H9 (cell line): Measurements from ENCODE around the gene SLC25A41. TPM values are rescaled to one million over a fixed set of nuclear protein-coding genes. Genes with fewer than 3 reads are reported as not detected.

Source experiments
- DNase-seq: peaks from one replicate; pipeline ENCODE4 v3.0.0-alpha.2; 2017
- H2AFZ ChIP-seq: one replicate; pipeline ENCODE4 v1.6.1; 2013; ENCODE audit warnings: mild to moderate bottlenecking, low read length, control low read depth, moderate library complexity
- H2AK5ac ChIP-seq: 2 replicates; pipeline ENCODE4 v1.6.1; 2013; ENCODE audit warnings: low read length, control low read depth, mixed read lengths; ENCODE audit not compliant: insufficient read length
- H2BK120ac ChIP-seq: one replicate; pipeline ENCODE4 v1.6.1; 2013; ENCODE audit warnings: low read depth, mild to moderate bottlenecking, low read length, control low read depth, inconsistent platforms; ENCODE audit not compliant: poor library complexity, severe bottlenecking
- H2BK12ac ChIP-seq: 2 replicates; pipeline ENCODE4 v1.6.1; 2013; ENCODE audit warnings: low read length, control low read depth, mixed read lengths, low read depth; ENCODE audit not compliant: insufficient read length
- H2BK15ac ChIP-seq: 2 replicates; pipeline ENCODE4 v1.6.1; 2013; ENCODE audit warnings: low read depth, low read length, control low read depth
- H2BK20ac ChIP-seq: one replicate; pipeline ENCODE4 v1.6.1; 2013; ENCODE audit warnings: low read depth, mild to moderate bottlenecking, low read length, control low read depth, inconsistent platforms; ENCODE audit not compliant: poor library complexity, severe bottlenecking
- H2BK5ac ChIP-seq: 2 replicates; pipeline ENCODE4 v1.6.1; 2013; ENCODE audit warnings: low read length, control low read depth, mixed read lengths; ENCODE audit not compliant: insufficient read length
- H3K14ac ChIP-seq: 2 replicates; pipeline ENCODE4 v1.6.1; 2013; ENCODE audit warnings: low read length, control low read depth; ENCODE audit not compliant: insufficient read depth
- H3K18ac ChIP-seq: 2 replicates; pipeline ENCODE4 v1.6.1; 2013; ENCODE audit warnings: low read depth, mild to moderate bottlenecking, mixed read lengths, low read length, control low read depth; ENCODE audit not compliant: insufficient read length
- H3K23ac ChIP-seq: 2 replicates; pipeline ENCODE4 v1.6.1; 2013; ENCODE audit warnings: low read length, control low read depth, mixed read lengths, low read depth; ENCODE audit not compliant: insufficient read length
- H3K23me2 ChIP-seq: 2 replicates; pipeline ENCODE4 v1.6.1; 2013; ENCODE audit warnings: low read depth, mild to moderate bottlenecking, mixed read lengths, low read length, control low read depth; ENCODE audit not compliant: insufficient read length, poor library complexity, severe bottlenecking
- H3K27ac ChIP-seq: 2 replicates; pipeline ENCODE4 v1.5.1; 2013; ENCODE audit warnings: low read length, control low read depth, mixed read lengths, low read depth; ENCODE audit not compliant: insufficient read length
- H3K27me3 ChIP-seq: 2 replicates; pipeline ENCODE4 v1.6.1; 2013; ENCODE audit warnings: low read length, control low read depth, inconsistent platforms; ENCODE audit not compliant: insufficient read depth
- H3K4ac ChIP-seq: 2 replicates; pipeline ENCODE4 v1.6.1; 2013; ENCODE audit warnings: low read depth, mild to moderate bottlenecking, control low read depth, inconsistent platforms, low read length, moderate library complexity
- H3K4me1 ChIP-seq: 2 replicates; pipeline ENCODE4 v1.6.1; 2013; ENCODE audit warnings: low read length, control low read depth, inconsistent platforms; ENCODE audit not compliant: insufficient read depth
- H3K4me2 ChIP-seq: 2 replicates; pipeline ENCODE4 v1.6.1; 2013; ENCODE audit warnings: low read length, control low read depth, mixed read lengths; ENCODE audit not compliant: insufficient read length, insufficient read depth
- H3K56ac ChIP-seq: 2 replicates; pipeline ENCODE4 v1.6.1; 2013; ENCODE audit warnings: low read depth, mild to moderate bottlenecking, mixed read lengths, low read length, control low read depth; ENCODE audit not compliant: insufficient read length
- H3K79me1 ChIP-seq: 2 replicates; pipeline ENCODE4 v1.6.1; 2013; ENCODE audit warnings: low read depth, mild to moderate bottlenecking, moderate library complexity, low read length, control low read depth, inconsistent platforms; ENCODE audit not compliant: insufficient read depth, poor library complexity, severe bottlenecking
- H3K79me2 ChIP-seq: 2 replicates; pipeline ENCODE4 v1.6.1; 2013; ENCODE audit warnings: low read length, control low read depth, inconsistent platforms; ENCODE audit not compliant: insufficient read depth
- H3K9ac ChIP-seq: 2 replicates; pipeline ENCODE4 v1.6.1; 2013; ENCODE audit warnings: low read length, control low read depth, mixed read lengths; ENCODE audit not compliant: insufficient read length; ENCODE audit errors: extremely low read depth
- H3K9me3 ChIP-seq: one replicate; pipeline ENCODE4 v1.6.1; 2013; ENCODE audit warnings: low read depth, low read length, inconsistent platforms; ENCODE audit not compliant: control insufficient read depth
- H3T11ph ChIP-seq: one replicate; pipeline ENCODE4 v1.6.1; 2013; ENCODE audit warnings: mild to moderate bottlenecking, low read length, control low read depth, inconsistent platforms
- H4K20me1 ChIP-seq: one replicate; pipeline ENCODE4 v1.6.1; 2013; ENCODE audit not compliant: control insufficient read depth, insufficient read length, insufficient read depth
- H4K5ac ChIP-seq: 2 replicates; pipeline ENCODE4 v1.6.1; 2013; ENCODE audit warnings: low read depth, mild to moderate bottlenecking, mixed read lengths, low read length, control low read depth; ENCODE audit not compliant: insufficient read length
- H4K8ac ChIP-seq: replicated peaks from 2 replicates; pipeline ENCODE4 v1.6.1; 2013; ENCODE audit warnings: low read length, control low read depth, mixed read lengths, low read depth; ENCODE audit not compliant: insufficient read length
- H4K91ac ChIP-seq: 2 replicates; pipeline ENCODE4 v1.6.1; 2013; ENCODE audit warnings: low read depth, mild to moderate bottlenecking, moderate library complexity, mixed read lengths, low read length, control low read depth; ENCODE audit not compliant: insufficient read length
- H3K27ac Mint-ChIP-seq, 3 experiments: 2 replicates in 2 of 3; 3 replicates in 1 of 3; pipeline ENCODE4 v1.8.0; 2020 to 2021; ENCODE audit warnings: mixed read lengths in 3 of 3, mild to moderate bottlenecking in 1 of 3, moderate library complexity in 1 of 3
- H3K27me3 Mint-ChIP-seq: 2 replicates; pipeline ENCODE4 v1.8.0; 2021; ENCODE audit warnings: low read depth, mild to moderate bottlenecking, moderate library complexity, mixed read lengths
- H3K36me3 Mint-ChIP-seq, 3 experiments: 2 replicates in 2 of 3; 3 replicates in 1 of 3; pipeline ENCODE4 v1.8.0; 2020 to 2021; ENCODE audit warnings: low read depth in 3 of 3, mixed read lengths in 3 of 3; ENCODE audit not compliant: insufficient read depth in 1 of 3
- H3K4me1 Mint-ChIP-seq, 2 experiments: 2 replicates each; pipeline ENCODE4 v1.8.0; 2020; ENCODE audit warnings: mixed read lengths in 2 of 2
- H3K4me3 Mint-ChIP-seq, 2 experiments: 2 replicates in 1 of 2; 3 replicates in 1 of 2; pipeline ENCODE4 v1.8.0; 2020 to 2021; ENCODE audit warnings: mild to moderate bottlenecking in 2 of 2, mixed read lengths in 2 of 2, moderate library complexity in 1 of 2
- H3K9me3 Mint-ChIP-seq, 2 experiments: 2 replicates in 1 of 2; 3 replicates in 1 of 2; pipeline ENCODE4 v1.8.0; 2020; ENCODE audit warnings: mild to moderate bottlenecking in 2 of 2, mixed read lengths in 2 of 2, moderate library complexity in 1 of 2
- WGBS: extraction: QIAGEN DNeasy Blood & Tissue Kit; methylation state at CpG from one replicate; pipeline ENCODE4 v1.1.7; 2013; ENCODE audit warnings: missing lambda C conversion rate, low lambda C conversion rate, mixed read lengths; ENCODE audit not compliant: insufficient read length; ENCODE audit errors: extremely low coverage; 5-methylcytosine and 5-hydroxymethylcytosine counted together
- total RNA-seq: library from RNA; stranded (reverse); gene quantifications from 2 replicates; pipeline ENCODE4 v1.2.1, GENCODE V29; 2021
- TF ChIP-seq, protein P1 (sequence below): fragments of 200-600 bp; sonication (generic); conservative IDR thresholded peaks from 3 replicates; pipeline ENCODE4 v1.8.0; 2021; ENCODE audit warnings: antibody characterized with exemption, mild to moderate bottlenecking

Gene SLC25A41
- total RNA-seq, 1 experiment from 2014 or later, result 0.20 TPM

DNA sequence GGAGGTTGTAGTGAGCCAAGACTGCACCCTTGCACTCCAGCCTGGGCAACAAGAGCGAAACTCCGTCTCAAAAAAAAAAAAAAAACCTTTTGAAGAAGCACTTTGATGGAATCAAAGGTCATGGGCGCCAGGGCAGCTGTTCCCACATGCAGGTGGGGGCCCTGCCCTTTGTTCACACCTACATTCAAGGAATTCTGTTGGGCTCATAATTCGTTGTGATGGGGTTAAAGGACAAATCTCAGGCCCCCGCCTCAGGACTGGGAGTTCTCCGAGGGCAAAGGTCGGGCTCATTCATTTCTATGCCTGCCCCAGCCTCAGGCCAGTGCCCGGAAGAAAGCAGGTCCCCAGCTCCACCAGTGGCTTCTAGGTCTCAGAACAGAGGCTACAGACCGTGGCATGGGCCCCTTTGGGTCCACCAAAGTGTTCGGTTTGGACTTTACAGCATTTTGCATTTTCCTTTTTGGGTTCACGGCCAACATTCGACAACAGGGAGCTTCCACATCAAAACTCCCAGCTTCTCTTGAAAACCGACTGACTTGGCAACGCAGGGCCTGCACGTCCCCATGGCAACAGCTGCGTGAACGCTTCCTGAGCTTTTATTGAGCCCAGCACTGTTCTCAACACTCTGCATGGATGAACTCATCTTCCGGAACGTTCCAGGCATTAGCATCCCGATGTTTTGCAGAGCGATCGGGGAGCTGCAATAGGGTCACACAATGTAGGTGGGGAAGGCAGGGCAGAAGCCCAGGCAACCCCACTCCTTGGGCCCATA lies 30.5 kb downstream of the SLC25A41 start:
- no peak overlapping the region for H4K91ac ChIP-seq
- H2BK15ac ChIP-seq, result no peak overlapping the region
- TF ChIP-seq, protein P1, sequence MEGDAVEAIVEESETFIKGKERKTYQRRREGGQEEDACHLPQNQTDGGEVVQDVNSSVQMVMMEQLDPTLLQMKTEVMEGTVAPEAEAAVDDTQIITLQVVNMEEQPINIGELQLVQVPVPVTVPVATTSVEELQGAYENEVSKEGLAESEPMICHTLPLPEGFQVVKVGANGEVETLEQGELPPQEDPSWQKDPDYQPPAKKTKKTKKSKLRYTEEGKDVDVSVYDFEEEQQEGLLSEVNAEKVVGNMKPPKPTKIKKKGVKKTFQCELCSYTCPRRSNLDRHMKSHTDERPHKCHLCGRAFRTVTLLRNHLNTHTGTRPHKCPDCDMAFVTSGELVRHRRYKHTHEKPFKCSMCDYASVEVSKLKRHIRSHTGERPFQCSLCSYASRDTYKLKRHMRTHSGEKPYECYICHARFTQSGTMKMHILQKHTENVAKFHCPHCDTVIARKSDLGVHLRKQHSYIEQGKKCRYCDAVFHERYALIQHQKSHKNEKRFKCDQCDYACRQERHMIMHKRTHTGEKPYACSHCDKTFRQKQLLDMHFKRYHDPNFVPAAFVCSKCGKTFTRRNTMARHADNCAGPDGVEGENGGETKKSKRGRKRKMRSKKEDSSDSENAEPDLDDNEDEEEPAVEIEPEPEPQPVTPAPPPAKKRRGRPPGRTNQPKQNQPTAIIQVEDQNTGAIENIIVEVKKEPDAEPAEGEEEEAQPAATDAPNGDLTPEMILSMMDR, result no peak
- no peaks in the 10 kb centered on the region for H3K79me2 ChIP-seq
- no peak overlapping the region for H2BK120ac ChIP-seq
- H2AK5ac ChIP-seq, result no peak overlapping the region
- no peak overlapping the region for H3K56ac ChIP-seq
- H3K9ac ChIP-seq, result no peak overlapping the region
- Mint-ChIP-seq H3K27ac (no peak overlapping the region; a peak in 1 of 7 replicates), H3K36me3 (no peaks in the 10 kb centered on the region), H3K4me1 (no peaks in the 10 kb centered on the region), H3K4me3 (no peak overlapping the region), H3K9me3 (no peaks in the 10 kb centered on the region; a peak in 1 of 5 replicates), H3K27me3 (no peaks in the 10 kb centered on the region; the same call in 1 of the 2 replicates)
- no peaks in the 10 kb centered on the region for H3K9me3 ChIP-seq
- H3T11ph ChIP-seq, result no peak overlapping the region
- no peaks in the 10 kb centered on the region for H4K20me1 ChIP-seq
- DNase-seq, result no peak
- no peak overlapping the region for H3K23ac ChIP-seq
- H3K4me1 ChIP-seq, result no peaks in the 10 kb centered on the region
- no peaks in the 10 kb centered on the region for H3K23me2 ChIP-seq
- no peak overlapping the region for H4K5ac ChIP-seq
- H3K27me3 ChIP-seq, result no peaks in the 10 kb centered on the region
- no peak overlapping the region for H3K18ac ChIP-seq
- no peak overlapping the region for H2AFZ ChIP-seq
- H3K4ac ChIP-seq, result no peak overlapping the region
- no peak overlapping the region for H2BK5ac ChIP-seq
- no peak overlapping the region for H2BK20ac ChIP-seq
- H3K4me2 ChIP-seq, result no peak overlapping the region
- no peak overlapping the region; the same call in 1 of the 2 replicates for H3K14ac ChIP-seq
- no peak overlapping the region for H3K27ac ChIP-seq
- WGBS, result no CpG with 5 or more reads among the region's 22 CpGs
- H2BK12ac ChIP-seq, result no peak overlapping the region
- no peaks in the 10 kb centered on the region for H3K79me1 ChIP-seq
- H4K8ac ChIP-seq, result no peak overlapping the region
